ENCODE measurements around the gene RBP3. TPM values are rescaled to one million over a fixed set of nuclear protein-coding genes. Genes with fewer than 3 reads are reported as not detected.

RBP3 gene
- total RNA-seq, 1 donor from 2014 or later = not detected

DNA sequence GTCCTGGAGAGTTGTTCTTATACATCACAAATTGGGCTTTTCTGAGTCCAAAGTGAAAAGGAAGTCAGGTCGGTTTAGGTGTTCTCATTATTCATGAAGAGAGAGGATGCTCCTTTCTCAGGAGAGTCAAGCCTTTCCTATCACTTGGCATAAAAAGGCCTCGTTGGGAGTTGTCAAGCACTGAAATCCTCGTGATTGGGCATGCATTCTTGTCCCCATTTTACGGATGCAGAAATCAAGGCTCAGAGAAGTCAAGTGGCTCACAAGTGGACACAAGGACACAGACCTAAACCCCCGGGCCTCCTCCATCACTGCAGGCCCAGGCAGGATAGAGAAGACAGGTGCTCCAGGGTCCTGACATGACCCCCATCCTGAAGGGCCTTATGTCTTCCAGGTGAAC, 8.5 kb downstream of the RBP3 start:
- no peak for DNase-seq (ENCODE audit: low read depth, low spot score)
- no peak overlapping the region for H3K4me3 Mint-ChIP-seq
- H3K4me1 Mint-ChIP-seq = no peaks in the 10 kb centered on the region
- no peaks in the 10 kb centered on the region for H3K9me3 Mint-ChIP-seq
- no peak overlapping the region for H3K27ac Mint-ChIP-seq (ENCODE audit: unreplicated experiment)
- no peaks in the 10 kb centered on the region for H3K36me3 Mint-ChIP-seq (ENCODE audit: low read depth)
- no peaks in the 10 kb centered on the region for H3K27me3 Mint-ChIP-seq (ENCODE audit: low read depth)
- TF ChIP-seq, protein P1, sequence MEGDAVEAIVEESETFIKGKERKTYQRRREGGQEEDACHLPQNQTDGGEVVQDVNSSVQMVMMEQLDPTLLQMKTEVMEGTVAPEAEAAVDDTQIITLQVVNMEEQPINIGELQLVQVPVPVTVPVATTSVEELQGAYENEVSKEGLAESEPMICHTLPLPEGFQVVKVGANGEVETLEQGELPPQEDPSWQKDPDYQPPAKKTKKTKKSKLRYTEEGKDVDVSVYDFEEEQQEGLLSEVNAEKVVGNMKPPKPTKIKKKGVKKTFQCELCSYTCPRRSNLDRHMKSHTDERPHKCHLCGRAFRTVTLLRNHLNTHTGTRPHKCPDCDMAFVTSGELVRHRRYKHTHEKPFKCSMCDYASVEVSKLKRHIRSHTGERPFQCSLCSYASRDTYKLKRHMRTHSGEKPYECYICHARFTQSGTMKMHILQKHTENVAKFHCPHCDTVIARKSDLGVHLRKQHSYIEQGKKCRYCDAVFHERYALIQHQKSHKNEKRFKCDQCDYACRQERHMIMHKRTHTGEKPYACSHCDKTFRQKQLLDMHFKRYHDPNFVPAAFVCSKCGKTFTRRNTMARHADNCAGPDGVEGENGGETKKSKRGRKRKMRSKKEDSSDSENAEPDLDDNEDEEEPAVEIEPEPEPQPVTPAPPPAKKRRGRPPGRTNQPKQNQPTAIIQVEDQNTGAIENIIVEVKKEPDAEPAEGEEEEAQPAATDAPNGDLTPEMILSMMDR (conservative IDR thresholded peaks at IDR 0.05) = no peak

DNA sequence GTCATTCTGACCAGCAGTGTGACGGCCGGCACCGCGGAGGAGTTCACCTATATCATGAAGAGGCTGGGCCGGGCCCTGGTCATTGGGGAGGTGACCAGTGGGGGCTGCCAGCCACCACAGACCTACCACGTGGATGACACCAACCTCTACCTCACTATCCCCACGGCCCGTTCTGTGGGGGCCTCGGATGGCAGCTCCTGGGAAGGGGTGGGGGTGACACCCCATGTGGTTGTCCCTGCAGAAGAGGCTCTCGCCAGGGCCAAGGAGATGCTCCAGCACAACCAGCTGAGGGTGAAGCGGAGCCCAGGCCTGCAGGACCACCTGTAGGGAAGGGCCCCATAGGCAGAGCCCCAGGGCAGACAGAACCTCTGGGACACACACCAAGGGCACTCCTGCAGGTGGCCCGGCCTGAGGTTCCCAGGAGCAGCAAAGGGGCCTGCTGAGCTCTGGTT, 9.0 kb downstream of the RBP3 start:
- no peaks in the 10 kb centered on the region for H3K36me3 Mint-ChIP-seq (ENCODE audit: low read depth)
- no peaks in the 10 kb centered on the region for H3K27me3 Mint-ChIP-seq (ENCODE audit: low read depth)
- no peak overlapping the region for H3K27ac Mint-ChIP-seq (ENCODE audit: unreplicated experiment)
- H3K4me3 Mint-ChIP-seq = no peak overlapping the region
- H3K9me3 Mint-ChIP-seq = no peaks in the 10 kb centered on the region
- H3K4me1 Mint-ChIP-seq = no peaks in the 10 kb centered on the region
- no peak for DNase-seq (ENCODE audit: low read depth, low spot score)
- TF ChIP-seq, protein P1 (conservative IDR thresholded peaks at IDR 0.05) = no peak

DNA sequence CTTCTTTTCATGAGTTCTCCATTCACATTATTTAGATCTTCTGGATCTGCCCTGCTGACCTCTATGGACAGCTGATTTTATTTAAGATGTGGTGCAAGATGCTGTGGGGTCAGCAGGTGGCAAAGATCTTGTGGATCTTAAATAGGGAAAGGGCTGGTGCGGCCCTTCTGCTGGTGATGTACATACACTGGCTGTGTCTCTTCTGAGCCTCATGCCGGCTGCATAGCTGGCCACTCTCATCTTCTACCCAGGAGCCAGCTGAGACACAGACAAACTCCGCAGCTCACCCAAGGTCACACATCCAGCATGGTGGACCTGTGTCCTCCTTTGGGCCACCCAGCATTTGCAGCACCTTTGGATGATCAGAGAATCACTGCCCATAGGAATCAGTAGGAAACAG, 9.7 kb downstream of the RBP3 start:
- H3K27me3 Mint-ChIP-seq (ENCODE audit: low read depth) = no peaks in the 10 kb centered on the region
- no peak overlapping the region for H3K4me3 Mint-ChIP-seq
- no peaks in the 10 kb centered on the region for H3K9me3 Mint-ChIP-seq
- TF ChIP-seq, protein P1 (conservative IDR thresholded peaks at IDR 0.05) = no peak
- no peak for DNase-seq (ENCODE audit: low read depth, low spot score)
- no peaks in the 10 kb centered on the region for H3K36me3 Mint-ChIP-seq (ENCODE audit: low read depth)
- H3K4me1 Mint-ChIP-seq = no peaks in the 10 kb centered on the region
- H3K27ac Mint-ChIP-seq (ENCODE audit: unreplicated experiment) = no peak overlapping the region

DNA sequence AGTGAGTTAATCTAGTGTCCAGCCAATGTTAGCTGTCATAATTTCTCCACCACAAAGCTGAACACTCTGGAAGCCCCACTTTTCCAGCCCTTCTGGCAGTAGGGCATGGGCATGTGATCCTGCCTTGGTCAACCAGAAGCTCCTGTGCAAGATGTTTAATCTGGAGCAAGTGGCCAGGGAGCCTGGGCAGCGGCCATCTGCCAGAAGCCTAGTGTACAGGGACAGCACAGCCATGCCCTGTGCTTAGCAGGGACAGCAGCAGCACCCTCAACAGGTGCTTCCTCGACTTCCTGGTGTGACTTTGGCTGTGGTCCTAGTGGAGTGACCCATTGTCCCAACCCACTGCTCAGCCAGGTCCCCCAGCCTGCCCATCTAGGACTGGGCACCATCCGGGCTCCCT, 10.3 kb downstream of the RBP3 start:
- no peak overlapping the region for H3K4me3 Mint-ChIP-seq

DNA sequence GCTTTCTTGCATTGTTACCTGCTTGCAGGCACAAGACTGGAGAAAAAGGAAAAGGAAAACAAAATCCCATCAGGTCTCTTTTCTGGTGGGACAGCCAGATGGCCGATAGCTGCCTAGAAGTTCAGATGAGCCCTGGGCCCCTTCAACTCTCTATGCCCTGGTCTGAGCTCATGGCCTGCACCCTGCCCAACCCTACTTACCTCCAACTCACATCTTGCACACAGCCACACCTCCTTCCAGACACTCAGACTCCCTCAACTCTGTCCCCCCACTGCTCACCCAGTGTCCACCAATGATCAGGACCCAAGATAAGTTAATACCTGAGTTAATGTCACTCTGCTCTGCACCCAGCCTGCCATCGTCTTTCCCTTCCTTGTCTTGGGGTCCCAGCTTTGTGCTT, 10.9 kb downstream of the RBP3 start:
- Mint-ChIP-seq H3K27ac (ENCODE audit: unreplicated experiment) (no peak overlapping the region), H3K4me1 (no peaks in the 10 kb centered on the region), H3K4me3 (no peak overlapping the region), H3K27me3 (ENCODE audit: low read depth) (no peaks in the 10 kb centered on the region), H3K9me3 (no peaks in the 10 kb centered on the region), H3K36me3 (ENCODE audit: low read depth) (no peaks in the 10 kb centered on the region)
- no peak for DNase-seq (ENCODE audit: low read depth, low spot score)
- TF ChIP-seq, protein P1 (conservative IDR thresholded peaks at IDR 0.05) = no peak

More for the DNA sequence above, 10.3 kb downstream of the RBP3 start:
- Mint-ChIP-seq H3K4me1 (no peaks in the 10 kb centered on the region), H3K36me3 (ENCODE audit: low read depth) (no peaks in the 10 kb centered on the region), H3K27ac (ENCODE audit: unreplicated experiment) (no peak overlapping the region), H3K9me3 (no peaks in the 10 kb centered on the region), H3K27me3 (ENCODE audit: low read depth) (no peaks in the 10 kb centered on the region)
- TF ChIP-seq, protein P1 (conservative IDR thresholded peaks at IDR 0.05) = no peak
- DNase-seq (ENCODE audit: low read depth, low spot score) = no peak
